ENCODE results near the gene TRIP11. TPM values are rescaled to one million over a fixed set of nuclear protein-coding genes. Genes with fewer than 3 reads are reported as not detected.

Gene TRIP11
- total RNA-seq, 1 donor from 2014 or later: 46.8 TPM

DNA sequence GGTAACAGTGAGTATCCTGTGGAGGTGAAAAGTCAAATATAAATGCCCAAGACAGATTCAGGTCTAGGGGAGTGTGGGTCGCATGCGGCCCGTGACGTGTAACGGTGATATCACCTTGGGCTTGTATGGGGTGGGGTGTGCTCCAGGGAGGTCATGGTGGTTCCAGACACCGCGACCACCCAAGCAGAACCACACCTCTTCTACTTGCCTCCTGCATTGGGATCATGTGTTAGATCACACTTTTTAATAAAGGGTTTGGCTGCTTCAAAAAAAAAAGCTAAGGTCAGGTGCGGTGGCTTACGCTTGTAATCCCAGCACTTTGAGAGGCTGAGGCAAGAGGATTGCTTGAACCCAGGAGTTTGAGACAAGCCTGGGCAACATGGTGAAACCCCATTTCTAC is 96.9 kb downstream of the TRIP11 start:
- Mint-ChIP-seq H3K27me3 (ENCODE audit: unreplicated experiment) (peaks cover 11% of the 10 kb centered on the region), H3K27ac (ENCODE audit: unreplicated experiment) (no peak overlapping the region), H3K4me3 (ENCODE audit: unreplicated experiment) (no peak overlapping the region), H3K36me3 (ENCODE audit: low read depth, unreplicated experiment) (no peaks in the 10 kb centered on the region), H3K9me3 (ENCODE audit: unreplicated experiment) (no peaks in the 10 kb centered on the region), H3K4me1 (ENCODE audit: unreplicated experiment) (peaks cover 3% of the 10 kb centered on the region)
- TF ChIP-seq, protein P1, sequence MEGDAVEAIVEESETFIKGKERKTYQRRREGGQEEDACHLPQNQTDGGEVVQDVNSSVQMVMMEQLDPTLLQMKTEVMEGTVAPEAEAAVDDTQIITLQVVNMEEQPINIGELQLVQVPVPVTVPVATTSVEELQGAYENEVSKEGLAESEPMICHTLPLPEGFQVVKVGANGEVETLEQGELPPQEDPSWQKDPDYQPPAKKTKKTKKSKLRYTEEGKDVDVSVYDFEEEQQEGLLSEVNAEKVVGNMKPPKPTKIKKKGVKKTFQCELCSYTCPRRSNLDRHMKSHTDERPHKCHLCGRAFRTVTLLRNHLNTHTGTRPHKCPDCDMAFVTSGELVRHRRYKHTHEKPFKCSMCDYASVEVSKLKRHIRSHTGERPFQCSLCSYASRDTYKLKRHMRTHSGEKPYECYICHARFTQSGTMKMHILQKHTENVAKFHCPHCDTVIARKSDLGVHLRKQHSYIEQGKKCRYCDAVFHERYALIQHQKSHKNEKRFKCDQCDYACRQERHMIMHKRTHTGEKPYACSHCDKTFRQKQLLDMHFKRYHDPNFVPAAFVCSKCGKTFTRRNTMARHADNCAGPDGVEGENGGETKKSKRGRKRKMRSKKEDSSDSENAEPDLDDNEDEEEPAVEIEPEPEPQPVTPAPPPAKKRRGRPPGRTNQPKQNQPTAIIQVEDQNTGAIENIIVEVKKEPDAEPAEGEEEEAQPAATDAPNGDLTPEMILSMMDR (IDR thresholded peaks at IDR 0.05; ENCODE audit: unreplicated experiment): no peak
- no peak for DNase-seq (ENCODE audit: low spot score)

DNA sequence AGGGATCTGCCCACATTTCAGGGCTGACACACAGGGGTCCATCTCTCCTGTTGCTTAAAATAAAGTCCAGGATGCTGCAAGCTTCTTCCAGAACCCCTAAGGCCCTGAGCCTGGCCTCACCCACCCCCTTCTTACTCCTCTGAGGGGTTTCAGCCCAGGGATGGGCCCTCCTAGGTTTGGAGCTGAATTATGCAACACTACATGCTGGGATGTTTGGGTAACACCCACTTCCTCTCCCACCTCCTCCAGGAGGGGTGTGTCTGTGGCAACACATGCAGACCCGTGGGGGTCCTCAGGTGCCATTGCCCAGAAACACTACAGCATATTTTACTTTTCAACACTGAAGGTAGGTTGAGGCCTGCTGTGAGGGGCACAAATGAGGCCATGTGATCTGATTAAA is 97.7 kb downstream of the TRIP11 start:
- peaks cover 10% of the 10 kb centered on the region for H3K27me3 Mint-ChIP-seq (ENCODE audit: unreplicated experiment)
- H3K27ac Mint-ChIP-seq (ENCODE audit: unreplicated experiment): no peak overlapping the region
- TF ChIP-seq, protein P1 (IDR thresholded peaks at IDR 0.05; ENCODE audit: unreplicated experiment): no peak
- DNase-seq (ENCODE audit: low spot score): no peak
- H3K4me1 Mint-ChIP-seq (ENCODE audit: unreplicated experiment): peaks cover 2% of the 10 kb centered on the region
- no peaks in the 10 kb centered on the region for H3K36me3 Mint-ChIP-seq (ENCODE audit: low read depth, unreplicated experiment)
- no peak overlapping the region for H3K4me3 Mint-ChIP-seq (ENCODE audit: unreplicated experiment)
- no peaks in the 10 kb centered on the region for H3K9me3 Mint-ChIP-seq (ENCODE audit: unreplicated experiment)

DNA sequence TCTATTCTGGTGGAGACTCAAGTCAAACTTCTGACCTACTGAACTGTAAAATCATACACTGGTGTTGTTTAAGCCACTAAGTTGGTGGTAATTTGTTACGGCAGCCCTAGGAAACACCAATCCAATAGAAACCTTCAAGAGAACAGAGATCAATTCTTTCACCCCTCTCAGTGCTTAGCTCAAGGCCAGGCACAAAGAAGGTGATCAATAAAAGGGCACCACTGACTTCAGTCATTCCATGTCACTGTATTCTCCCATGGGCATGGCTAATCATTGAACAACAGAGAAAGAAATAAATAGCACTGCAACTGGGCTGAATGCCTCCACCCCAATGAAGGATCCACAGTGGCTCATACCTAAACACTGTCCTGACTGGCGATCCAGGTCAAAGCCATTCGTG is 99.7 kb downstream of the TRIP11 start:
- no peaks in the 10 kb centered on the region for H3K9me3 Mint-ChIP-seq (ENCODE audit: unreplicated experiment)
- TF ChIP-seq, protein P1 (IDR thresholded peaks at IDR 0.05; ENCODE audit: unreplicated experiment): no peak
- H3K27ac Mint-ChIP-seq (ENCODE audit: unreplicated experiment): no peak overlapping the region

DNA sequence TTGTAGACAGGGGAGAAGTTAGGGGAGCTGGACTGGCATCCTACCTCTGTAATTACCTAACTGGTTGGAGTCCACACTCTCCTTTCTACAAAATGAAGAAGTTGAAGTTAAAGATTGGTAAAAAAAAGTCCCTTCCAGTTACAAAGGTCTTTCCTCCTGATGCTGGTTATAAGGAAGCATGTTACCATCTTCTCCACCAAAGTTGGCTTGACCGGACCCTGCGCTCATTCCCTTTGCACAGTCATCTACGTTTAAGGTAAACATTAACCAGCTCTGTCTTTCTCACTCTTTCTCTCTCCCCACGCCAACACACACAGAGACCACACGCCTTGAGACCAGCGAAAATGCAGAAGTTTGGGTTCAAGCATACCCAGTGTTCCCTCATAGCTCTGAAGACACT is 104.3 kb downstream of the TRIP11 start:
- Mint-ChIP-seq H3K27me3 (ENCODE audit: unreplicated experiment) (peaks cover 2% of the 10 kb centered on the region), H3K4me3 (ENCODE audit: unreplicated experiment) (no peak overlapping the region), H3K9me3 (ENCODE audit: unreplicated experiment) (no peaks in the 10 kb centered on the region), H3K36me3 (ENCODE audit: low read depth, unreplicated experiment) (no peaks in the 10 kb centered on the region), H3K27ac (ENCODE audit: unreplicated experiment) (no peak overlapping the region), H3K4me1 (ENCODE audit: unreplicated experiment) (no peaks in the 10 kb centered on the region)
- TF ChIP-seq, protein P1 (IDR thresholded peaks at IDR 0.05; ENCODE audit: unreplicated experiment): no peak
- DNase-seq (ENCODE audit: low spot score): no peak

More for the DNA sequence above, 99.7 kb downstream of the TRIP11 start:
- H3K4me3 Mint-ChIP-seq (ENCODE audit: unreplicated experiment): no peak overlapping the region
- no peaks in the 10 kb centered on the region for H3K36me3 Mint-ChIP-seq (ENCODE audit: low read depth, unreplicated experiment)
- H3K27me3 Mint-ChIP-seq (ENCODE audit: unreplicated experiment): peaks cover 2% of the 10 kb centered on the region
- no peaks in the 10 kb centered on the region for H3K4me1 Mint-ChIP-seq (ENCODE audit: unreplicated experiment)
- no peak for DNase-seq (ENCODE audit: low spot score)

DNA sequence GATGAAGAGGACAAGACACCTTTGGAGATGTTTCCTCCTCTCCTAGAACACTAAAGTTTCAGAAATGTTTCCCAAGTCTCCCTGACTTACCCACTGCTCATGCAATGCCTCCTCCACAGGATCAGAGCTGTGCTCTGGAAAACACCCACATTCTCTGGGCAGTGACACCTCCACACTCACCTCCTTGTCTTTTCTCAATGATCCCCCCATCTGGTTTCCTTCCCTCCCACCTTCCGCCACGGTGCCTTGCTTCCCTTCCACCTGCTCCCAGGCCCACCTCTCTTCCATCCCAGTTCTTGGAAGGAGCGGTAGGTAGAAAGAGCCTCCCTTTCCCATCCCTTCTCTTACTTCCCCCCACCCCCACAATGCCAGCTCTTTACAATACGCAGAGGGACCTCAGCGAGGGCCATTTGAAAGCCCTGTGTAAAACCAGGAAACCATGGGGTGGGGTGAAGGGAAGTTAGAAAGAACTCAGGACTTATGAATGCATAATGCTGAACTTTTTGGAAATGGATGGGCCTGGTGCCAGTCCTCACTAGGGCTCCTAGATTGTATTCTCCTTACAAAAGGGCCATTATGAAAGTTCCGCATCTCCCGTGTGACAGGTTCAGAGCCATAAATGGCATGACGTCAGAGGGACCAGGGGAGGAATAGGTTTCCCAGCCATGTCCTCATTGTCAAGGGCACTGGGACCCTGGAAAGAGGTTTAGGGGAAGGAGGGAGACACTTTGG is 105.1 kb downstream of the TRIP11 start:
- Mint-ChIP-seq H3K4me1 (ENCODE audit: unreplicated experiment) (peaks cover 1% of the 10 kb centered on the region), H3K36me3 (ENCODE audit: low read depth, unreplicated experiment) (no peaks in the 10 kb centered on the region), H3K4me3 (ENCODE audit: unreplicated experiment) (no peak overlapping the region), H3K27me3 (ENCODE audit: unreplicated experiment) (peaks cover 2% of the 10 kb centered on the region), H3K9me3 (ENCODE audit: unreplicated experiment) (no peaks in the 10 kb centered on the region), H3K27ac (ENCODE audit: unreplicated experiment) (no peak overlapping the region)
- no peak for DNase-seq (ENCODE audit: low spot score)
- TF ChIP-seq, protein P1 (IDR thresholded peaks at IDR 0.05; ENCODE audit: unreplicated experiment): no peak

Measured in endothelial cell (in vitro differentiated cells).